Stimulated activated CD4-positive, alpha-beta T cell treated with anti-CD3 and anti-CD28 coated beads, Interleukin-1b, Interleukin-23, amount 100 ng/mL, for 4 hours (primary cell): ENCODE data around the gene GATD1.

Experiments used
- DNase-seq, 2 donors: peaks; one replicate each; pipeline ENCODE4 v3.0.0-alpha.2; 2020; ENCODE audit warnings: low read depth in 2 of 2

GATD1 gene

DNA sequence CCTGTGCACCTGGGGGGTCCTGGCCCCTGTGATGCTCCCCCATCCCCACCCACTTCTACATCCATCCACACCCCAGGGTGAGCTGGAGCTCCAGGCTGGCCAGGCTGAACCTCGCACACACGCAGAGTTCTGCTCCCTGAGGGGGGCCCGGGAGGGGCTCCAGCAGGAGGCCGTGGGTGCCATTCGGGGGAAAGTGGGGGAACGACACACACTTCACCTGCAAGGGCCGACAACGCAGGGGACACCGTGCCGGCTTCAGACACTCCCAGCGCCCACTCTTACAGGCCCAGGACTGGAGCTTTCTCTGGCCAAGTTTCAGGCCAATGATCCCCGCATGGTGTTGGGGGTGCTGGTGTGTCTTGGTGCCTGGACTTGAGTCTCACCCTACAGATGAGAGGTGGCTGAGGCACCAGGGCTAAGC is 50.0 kb downstream of the GATD1 start:
- no peak for DNase-seq

- DNase-seq, result peak in 1 of 2 donors; percentile 39
Measured at GRCh38 chr11:726278-727220, 50.7 kb downstream of the GATD1 start.

- no peak for DNase-seq
Measured at GRCh38 chr11:725624-726202, 51.6 kb downstream of the GATD1 start.

DNA sequence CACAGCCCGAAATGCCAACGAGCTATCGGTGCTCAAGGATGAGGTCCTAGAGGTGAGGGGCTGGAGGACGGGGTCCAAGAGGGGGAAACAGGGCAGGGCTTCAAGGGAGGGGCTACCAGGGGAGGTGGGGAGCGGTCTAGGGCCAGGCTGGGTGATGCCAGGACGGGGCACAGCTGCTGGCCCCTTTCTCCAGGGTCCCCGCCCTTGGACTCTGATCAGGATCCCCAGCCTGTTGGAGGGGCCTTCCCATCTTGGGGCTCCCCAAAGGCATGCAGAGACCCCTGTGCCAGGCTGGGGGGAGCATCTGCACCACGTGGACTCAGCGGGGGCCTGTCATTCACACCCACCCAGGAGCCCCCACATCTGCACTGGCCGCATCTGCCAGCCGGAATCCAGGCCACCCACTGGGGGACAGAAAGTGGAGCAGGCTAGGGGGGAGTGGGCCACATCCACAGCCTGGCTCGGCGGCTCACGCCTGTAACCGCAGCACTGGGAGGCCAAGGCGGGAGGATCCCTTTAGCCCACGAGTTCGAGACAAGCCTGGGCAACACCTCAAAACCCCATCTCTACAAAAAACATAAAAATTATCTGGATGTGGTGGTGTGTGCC is 52.4 kb downstream of the GATD1 start:
- no peak for DNase-seq

GRCh38 chr11:724049-724777 is 53.1 kb downstream of the GATD1 start:
- no peak for DNase-seq

GRCh38 chr11:723120-723883 is 54.0 kb downstream of the GATD1 start:
- peak in 1 of 2 donors; percentile 30 for DNase-seq

DNA sequence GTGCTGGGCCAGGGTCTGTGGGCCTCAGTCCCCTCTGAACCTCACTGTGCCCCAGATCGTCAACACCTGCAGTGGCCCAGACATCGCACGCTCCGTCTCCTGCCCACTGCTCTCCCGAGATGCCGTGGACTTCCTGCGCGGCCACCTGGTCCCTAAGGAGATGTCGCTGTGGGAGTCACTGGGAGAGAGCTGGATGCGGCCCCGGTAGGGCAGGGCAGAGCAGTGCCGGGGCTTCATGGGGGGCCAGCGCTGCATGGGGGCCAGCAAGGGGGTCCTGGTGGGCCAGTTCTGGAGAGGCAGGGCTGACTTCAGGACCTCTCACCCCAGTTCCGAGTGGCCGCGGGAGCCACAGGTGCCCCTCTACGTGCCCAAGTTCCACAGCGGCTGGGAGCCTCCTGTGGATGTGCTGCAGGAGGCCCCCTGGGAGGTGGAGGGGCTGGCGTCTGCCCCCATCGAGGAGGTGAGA is 54.9 kb downstream of the GATD1 start:
- no peak for DNase-seq

GRCh38 chr11:721741-722345 is 55.4 kb downstream of the GATD1 start:
- peak in 1 of 2 donors; percentile 39 for DNase-seq

GRCh38 chr11:721247-721740 is 56.0 kb downstream of the GATD1 start:
- no peak for DNase-seq

DNA sequence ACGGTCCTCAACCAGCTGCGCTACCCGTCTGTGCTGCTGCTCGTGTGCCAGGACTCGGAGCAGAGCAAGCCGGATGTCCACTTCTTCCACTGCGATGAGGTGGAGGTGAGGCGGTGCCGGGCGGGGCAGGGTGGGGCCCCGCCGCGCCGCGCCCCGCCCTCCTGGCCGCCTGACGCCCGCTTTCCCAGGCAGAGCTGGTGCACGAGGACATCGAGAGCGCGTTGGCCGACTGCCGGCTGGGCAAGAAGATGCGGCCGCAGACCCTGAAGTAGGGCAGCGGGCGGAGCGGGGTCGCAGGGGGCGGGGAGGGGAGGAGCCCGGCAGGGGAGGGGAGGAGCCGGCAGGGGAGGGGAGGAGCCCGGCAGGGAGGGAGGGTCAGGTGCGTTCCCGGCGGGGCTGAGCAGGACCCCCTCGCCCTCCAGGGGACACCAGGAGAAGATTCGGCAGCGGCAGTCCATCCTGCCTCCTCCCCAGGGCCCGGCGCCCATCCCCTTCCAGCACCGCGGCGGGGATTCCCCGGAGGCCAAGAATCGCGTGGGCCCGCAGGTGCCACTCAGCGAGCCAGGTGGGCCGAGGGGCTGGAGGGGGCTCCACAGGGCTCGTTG is 56.5 kb downstream of the GATD1 start:
- DNase-seq, result peak in 1 of 2 donors; percentile 44

DNA sequence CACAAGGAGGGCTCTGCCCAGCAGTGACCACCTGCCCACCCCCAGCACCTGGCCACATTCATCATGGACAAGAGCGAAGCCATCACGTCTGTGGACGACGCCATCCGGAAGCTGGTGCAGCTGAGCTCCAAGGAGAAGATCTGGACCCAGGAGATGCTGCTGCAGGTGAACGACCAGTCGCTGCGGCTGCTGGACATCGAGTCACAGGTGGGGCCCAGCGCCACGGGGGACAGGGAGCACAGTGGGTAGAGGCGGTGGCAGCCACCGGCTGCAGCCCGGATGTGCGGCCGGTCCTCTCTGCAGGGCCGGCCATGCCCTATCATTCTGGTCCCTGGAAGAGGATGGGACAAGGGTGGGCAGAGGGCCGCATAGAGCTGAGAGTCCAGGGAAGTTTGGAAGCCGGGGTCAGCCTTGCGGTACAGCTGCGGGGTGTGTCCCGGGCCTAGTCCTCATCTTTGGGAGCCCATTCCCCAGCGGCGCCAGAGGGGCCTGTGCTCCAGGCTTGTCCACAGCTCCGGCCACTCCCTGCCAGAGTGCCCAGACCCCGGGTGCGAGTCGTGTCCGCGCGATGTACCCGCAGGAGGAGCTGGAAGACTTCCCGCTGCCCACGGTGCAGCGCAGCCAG is 57.2 kb downstream of the GATD1 start:
- no peak for DNase-seq

- DNase-seq, result no peak
Measured at GRCh38 chr11:719214-720016, 57.9 kb downstream of the GATD1 start.
